Measurements from ENCODE around the gene CRELD2.

Gene CRELD2

DNA sequence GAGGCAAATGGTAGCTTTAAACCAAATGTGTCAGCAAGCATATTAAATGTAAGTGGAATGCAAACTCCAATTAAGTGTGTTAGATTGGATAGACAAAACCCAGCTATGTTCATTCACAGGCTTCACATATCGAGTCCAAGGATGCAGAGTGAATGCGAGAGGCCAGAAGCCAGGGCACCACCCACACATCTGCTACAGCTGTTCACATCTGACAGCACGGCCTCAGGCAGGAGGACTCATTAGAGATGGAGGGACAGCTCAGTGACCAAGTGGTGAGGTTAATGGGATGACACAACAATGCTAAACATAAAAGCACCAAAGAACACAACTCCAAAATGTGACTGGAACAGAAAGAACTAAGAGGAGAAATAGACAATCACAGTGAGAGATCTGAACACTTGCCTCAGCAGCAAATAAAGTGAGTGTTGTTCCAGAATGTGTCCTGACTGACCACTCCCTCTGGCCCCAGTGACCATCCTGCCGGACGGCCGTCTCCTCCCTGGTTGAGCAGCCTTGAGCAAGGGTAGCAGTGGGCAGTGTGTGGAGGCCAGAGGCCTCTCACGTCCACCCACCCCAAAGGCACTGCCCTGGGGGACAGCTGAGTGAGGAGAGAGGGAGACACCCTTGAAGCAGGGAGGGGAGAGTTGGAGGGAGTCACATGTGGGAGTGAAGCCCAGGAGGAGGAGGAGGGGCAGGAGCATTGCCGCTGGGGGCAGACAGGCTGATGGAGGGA, 23.9 kb upstream of the CRELD2 start:
- TF ChIP-seq, protein P1, sequence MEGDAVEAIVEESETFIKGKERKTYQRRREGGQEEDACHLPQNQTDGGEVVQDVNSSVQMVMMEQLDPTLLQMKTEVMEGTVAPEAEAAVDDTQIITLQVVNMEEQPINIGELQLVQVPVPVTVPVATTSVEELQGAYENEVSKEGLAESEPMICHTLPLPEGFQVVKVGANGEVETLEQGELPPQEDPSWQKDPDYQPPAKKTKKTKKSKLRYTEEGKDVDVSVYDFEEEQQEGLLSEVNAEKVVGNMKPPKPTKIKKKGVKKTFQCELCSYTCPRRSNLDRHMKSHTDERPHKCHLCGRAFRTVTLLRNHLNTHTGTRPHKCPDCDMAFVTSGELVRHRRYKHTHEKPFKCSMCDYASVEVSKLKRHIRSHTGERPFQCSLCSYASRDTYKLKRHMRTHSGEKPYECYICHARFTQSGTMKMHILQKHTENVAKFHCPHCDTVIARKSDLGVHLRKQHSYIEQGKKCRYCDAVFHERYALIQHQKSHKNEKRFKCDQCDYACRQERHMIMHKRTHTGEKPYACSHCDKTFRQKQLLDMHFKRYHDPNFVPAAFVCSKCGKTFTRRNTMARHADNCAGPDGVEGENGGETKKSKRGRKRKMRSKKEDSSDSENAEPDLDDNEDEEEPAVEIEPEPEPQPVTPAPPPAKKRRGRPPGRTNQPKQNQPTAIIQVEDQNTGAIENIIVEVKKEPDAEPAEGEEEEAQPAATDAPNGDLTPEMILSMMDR (IDR thresholded peaks at IDR 0.05; ENCODE audit: borderline replicate concordance, control extremely low read depth, extremely low read depth, insufficient read depth, missing control alignments) = no peak
- in situ Hi-C loops (cut with MboI; ENCODE audit: low sequenced_read_pairs, unreplicated experiment) = no loop called here
- no peak for DNase-seq (ENCODE audit: low spot score)

DNA sequence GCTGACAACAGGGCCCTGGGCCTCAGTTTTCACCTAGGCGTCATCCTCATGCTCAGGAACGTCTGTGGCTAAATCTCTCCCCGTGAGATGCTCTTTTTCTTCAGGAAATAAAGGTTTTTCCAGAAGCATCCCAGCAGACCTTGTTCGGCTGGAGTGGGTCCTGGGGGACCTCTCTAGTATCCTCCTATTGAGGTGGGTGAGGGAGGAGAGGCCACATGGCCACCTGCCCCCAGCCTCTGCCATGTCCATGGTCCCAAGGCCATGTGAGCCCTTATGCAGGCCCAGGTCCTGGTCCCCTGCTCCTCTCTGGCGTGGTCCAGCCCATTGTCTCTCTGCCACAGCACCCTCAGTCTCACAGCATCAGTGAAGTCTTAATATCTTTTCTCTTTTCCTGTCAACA, 22.2 kb upstream of the CRELD2 start:
- in situ Hi-C loops (cut with MboI; ENCODE audit: low sequenced_read_pairs, unreplicated experiment) = no loop called here
- TF ChIP-seq, protein P1 (IDR thresholded peaks at IDR 0.05; ENCODE audit: borderline replicate concordance, control extremely low read depth, extremely low read depth, insufficient read depth, missing control alignments) = no peak

DNA sequence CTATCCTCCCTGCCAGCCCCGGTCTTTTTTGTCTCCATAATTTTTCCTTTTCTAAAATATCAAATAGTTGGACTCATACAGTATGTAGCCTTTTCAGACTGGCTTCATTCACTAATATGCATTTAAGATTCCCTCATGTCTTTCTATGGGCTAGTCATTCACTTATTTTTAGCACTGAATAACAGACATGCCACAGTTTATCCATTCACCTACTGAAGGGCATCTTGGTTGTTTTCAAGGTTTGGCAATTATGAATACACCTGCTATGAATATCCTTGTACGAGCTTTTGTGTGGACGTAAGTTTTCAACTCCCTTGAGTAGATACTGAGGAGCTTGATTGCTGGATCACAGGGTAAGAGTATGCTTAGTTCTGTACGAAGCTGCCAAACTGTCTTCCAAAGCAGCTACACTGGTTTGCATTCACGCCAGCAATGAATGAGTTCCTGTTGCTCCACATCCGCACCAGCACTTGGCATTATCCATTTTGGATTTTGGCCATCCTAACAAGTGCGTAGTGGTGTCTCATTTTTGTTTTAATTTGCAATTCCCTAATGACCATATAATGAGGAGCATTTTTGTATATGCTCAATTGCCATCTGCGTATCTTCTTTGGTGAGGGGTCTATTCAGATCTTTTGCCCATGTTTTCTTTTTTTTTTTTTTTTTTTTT, 21.3 kb upstream of the CRELD2 start:
- no peak for DNase-seq (ENCODE audit: low spot score)
- TF ChIP-seq, protein P1 (IDR thresholded peaks at IDR 0.05; ENCODE audit: borderline replicate concordance, control extremely low read depth, extremely low read depth, insufficient read depth, missing control alignments) = no peak
- in situ Hi-C loops (cut with MboI; ENCODE audit: low sequenced_read_pairs, unreplicated experiment) = no loop called here

More for the DNA sequence above, 22.2 kb upstream of the CRELD2 start:
- DNase-seq (ENCODE audit: low spot score) = no peak

- in situ Hi-C loops (cut with MboI; ENCODE audit: low sequenced_read_pairs, unreplicated experiment) = no loop called here
- no peak for DNase-seq (ENCODE audit: low spot score)
- TF ChIP-seq, protein P1 (IDR thresholded peaks at IDR 0.05; ENCODE audit: borderline replicate concordance, control extremely low read depth, extremely low read depth, insufficient read depth, missing control alignments) = no peak
Observed at GRCh38 chr22:49899530-49899929, 18.9 kb upstream of the CRELD2 start.

- in situ Hi-C loops (cut with MboI; ENCODE audit: low sequenced_read_pairs, unreplicated experiment) = no loop called here
- TF ChIP-seq, protein P1 (IDR thresholded peaks at IDR 0.05; ENCODE audit: borderline replicate concordance, control extremely low read depth, extremely low read depth, insufficient read depth, missing control alignments) = no peak
- no peak for DNase-seq (ENCODE audit: low spot score)
Observed at GRCh38 chr22:49900441-49901230, 17.8 kb upstream of the CRELD2 start.

GRCh38 chr22:49901457-49901856, 17.0 kb upstream of the CRELD2 start:
- TF ChIP-seq, protein P1 (IDR thresholded peaks at IDR 0.05; ENCODE audit: borderline replicate concordance, control extremely low read depth, extremely low read depth, insufficient read depth, missing control alignments) = no peak
- in situ Hi-C loops (cut with MboI; ENCODE audit: low sequenced_read_pairs, unreplicated experiment) = no loop called here
- DNase-seq (ENCODE audit: low spot score) = no peak
